GM18870 (cell line): ENCODE data around the gene POU2AF2.
"Not testable (repeated sequence)": the region's sequence is repeated elsewhere in the genome, so short reads cannot be mapped to it uniquely, and the experiment has no call there.

Experiments
- ATAC-seq: cut with Tn5 transposase; IDR thresholded peaks from one replicate; pipeline ENCODE4 v1.9.1; 2021; ENCODE audit warnings: moderate library complexity; ENCODE audit not compliant: unreplicated experiment

POU2AF2 gene

DNA sequence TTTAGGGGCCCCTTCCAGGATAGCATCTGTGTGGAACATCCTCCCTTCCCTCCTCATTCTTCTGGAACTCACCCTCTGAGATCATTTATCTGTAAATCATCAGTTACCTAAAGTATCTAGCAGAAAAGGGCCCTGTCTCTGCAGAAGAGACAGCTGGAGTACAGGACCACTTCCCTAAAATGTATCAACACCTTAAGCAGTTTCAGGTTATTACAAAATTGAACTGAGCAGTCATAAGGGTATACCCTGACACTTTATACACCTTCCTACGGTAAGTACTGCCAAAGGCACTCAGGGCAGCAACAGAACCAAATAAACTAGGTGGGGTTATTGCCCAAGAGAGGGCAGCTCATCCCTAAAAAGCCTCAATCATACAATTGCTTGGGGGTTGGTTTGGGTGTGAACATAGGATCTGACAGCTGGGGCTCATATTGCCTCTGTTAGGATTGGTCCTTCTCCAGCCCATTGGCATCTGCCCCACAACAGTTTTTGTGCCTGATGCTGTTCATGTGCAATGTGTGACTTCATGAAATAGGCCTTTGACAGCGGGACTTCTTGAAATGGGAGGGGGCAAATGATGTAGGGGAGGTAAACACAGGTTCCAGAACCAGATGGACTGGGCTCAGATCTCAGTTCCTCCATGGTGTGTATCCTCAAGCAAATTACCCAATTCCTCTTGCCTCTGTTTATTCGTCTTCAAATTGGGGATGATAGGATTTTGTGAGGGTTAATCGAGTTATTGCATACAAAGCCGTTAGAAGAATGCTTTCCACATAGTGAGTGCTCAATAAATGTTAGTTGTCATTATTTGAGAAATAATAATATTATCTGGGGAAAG lies 55.7 kb downstream of the POU2AF2 start:
- ATAC-seq: no peak

DNA sequence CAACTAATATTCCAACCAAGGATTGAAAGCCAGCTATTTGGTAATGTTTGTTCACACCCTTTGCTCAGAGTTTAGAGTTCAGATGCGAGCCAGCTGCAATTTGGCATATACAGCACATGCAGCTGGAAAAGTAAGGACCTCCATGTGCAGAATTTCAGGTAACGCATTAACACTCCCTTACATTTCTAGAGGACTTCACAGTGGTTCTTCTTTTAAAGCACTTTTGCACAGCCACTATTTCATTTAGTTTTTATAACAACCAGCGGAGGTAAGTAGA lies 56.3 kb downstream of the POU2AF2 start:
- no peak for ATAC-seq

DNA sequence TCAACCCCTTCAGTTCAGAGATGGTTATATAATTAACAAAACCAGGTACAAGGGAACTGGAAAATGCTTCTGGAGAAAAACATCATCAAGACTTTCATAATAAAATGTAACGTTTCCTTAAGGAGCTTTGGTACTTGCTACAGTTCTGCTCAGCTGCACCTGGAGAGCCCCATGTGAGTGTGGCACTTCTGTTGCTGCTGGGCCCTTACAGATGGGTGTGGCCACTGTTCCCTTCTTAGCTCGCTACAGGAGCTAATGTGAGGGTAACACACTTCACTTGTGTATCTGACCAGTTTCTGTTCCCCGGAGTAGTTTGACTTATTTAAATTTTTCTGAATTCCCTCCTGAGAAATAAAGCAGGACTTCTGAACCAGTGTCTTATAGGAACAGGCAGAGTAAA lies 56.8 kb downstream of the POU2AF2 start:
- ATAC-seq: no peak

DNA sequence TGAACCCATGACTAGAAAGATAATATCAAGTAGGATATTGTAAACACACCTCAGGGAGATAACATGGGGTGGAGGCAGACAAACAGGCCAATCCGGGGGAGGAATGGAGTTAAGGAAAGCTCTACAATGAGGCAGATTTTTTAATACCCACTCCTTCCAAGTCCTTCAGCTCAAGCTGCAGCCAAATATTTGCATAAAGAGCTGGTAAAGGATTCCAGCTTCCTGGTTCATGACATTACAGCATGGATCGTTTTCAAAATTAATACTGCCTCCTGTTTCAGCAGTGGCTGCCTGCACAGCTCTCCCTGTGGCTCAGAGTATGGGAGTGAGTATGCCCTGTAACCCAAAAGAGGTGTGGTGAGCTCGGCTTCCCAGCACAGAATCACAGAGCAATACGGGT lies 57.9 kb downstream of the POU2AF2 start:
- ATAC-seq: no peak

DNA sequence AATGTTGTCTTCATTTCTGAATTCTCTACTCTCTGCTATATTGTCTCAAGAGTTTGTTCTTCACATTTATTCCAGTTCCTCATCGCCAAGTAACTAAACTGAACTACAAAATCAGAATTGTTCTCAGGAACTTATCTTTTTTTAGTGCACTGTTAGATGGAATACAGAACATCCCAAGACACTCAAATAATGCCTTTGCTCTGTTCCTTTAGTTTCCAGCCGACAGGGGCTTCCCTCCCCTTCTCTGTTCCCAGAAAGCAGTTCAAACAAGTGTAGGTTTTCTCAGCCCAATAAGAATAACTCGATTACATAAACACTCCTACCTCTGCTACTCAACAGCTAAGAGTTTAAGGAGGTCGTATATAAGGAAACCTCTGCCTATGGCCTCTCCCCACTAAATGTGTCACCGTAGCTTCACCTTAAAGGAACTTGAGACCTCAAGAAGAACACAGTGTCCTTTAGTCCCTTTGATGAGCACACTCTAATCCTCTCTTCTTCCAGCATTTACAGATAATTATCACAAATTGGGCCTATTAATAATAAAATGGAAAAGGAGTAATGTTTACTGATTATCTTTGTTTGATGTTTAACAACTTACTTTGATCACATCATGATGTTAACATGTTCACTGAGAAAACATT lies 59.8 kb downstream of the POU2AF2 start:
- ATAC-seq: no peak

DNA sequence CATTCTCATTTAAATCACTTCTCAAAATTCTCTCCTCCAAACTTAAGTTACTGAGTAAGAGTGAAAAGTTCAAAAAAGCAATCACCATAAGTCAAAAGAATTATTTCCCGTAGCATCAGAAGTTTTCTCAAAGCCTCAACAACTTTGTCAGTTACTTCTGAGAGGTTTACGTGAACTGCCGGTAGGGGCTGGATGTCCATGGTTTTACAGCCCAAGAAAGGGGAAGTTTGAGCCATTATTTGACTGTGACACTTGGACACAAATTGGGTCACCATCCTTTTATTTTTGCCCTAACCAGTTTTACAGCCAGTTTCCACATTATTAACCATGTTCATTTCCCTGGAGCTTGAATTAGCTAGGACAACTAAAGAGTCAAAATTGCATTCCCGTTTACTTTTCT lies 60.4 kb downstream of the POU2AF2 start:
- no peak for ATAC-seq

DNA sequence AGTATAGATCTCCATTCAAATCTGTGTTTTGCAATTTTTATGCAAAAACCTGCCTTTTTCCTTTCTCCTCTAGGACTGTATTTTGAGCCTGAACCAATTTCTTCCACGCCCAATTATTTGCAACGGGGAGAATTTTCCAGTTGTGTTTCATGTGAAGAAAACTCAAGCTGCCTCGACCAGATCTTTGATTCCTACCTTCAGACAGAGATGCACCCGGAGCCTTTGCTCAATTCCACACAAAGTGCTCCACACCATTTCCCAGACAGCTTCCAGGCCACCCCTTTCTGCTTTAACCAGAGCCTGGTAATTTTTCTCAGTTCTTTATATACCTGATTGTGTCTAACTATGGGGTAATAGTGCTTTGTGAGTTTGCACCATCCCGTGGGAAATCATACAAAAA lies 60.8 kb downstream of the POU2AF2 start:
- no peak for ATAC-seq

DNA sequence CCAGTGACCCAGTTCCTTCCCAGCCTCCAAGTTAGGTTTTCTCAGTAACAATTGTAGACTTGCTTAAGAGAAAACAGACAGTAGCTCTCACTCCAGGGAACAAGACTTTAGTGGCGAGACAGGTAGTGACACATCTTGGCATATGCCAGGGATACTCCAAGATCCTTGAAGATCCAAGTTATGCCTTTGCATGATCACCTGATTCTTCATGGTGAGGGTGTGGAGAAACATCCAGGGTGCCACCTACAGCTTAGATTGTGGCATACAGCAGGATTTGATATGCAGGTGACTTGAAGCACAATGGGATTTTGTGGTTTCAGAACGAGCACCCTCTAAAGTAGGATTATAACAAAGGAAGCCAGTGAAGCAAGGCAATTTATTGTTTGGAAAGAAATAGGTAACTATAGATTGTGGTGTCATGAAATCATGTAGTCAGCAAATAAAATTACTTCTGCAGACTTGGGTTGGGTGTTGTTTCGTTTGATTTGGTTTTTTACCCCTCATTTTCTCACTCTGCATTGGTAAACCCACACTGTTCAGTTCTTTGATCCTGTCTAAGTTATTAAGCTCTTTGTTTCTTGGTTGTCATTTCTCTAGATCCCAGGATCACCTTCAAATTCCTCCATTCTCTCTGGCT lies 62.1 kb downstream of the POU2AF2 start:
- no peak for ATAC-seq

DNA sequence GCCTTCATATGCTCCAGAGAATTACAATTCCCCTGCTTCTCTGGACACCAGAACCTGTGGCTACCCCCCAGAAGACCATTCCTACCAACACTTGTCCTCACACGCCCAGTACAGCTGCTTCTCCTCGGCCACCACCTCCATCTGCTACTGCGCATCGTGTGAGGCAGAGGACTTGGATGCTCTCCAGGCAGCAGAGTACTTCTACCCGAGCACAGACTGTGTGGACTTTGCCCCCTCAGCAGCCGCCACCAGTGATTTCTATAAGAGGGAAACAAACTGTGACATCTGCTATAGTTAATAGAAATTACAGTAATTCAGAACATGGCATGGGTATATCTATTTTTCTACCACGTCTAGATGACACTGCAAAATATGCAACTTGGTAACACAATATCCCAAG lies 62.6 kb downstream of the POU2AF2 start:
- ATAC-seq: no peak

DNA sequence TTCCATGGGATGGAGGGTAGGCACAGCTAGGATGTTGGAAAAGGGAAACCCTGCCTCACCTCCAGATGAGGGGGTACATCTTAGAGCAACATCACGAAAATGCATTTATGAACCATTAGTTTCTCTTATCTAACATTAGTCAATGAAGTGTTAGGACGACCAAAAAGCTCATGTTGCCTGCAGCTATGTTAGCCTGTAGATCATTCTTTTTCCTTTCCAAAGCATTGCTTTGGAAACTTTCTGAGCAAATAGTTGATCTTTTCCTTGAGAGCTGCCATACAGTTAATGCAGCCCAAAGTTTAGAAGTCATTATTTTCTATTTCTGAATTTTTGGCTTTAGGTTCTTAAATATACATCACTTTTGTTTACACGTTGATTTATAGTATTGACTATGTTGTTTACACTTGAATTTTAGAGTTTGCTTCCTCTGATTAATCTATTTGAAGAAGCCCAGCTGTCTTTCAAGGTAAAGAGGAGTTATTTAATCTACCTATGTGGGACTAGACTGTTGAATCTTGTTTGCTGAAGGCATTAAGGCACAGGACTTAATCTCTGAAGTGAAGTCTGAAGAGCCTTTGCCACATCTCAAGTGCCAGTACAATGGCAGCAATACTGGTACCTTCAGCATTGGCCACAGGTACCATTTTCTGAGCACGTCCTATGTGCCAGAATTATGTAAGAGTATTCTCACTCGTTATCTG lies 63.8 kb downstream of the POU2AF2 start:
- no peak for ATAC-seq

DNA sequence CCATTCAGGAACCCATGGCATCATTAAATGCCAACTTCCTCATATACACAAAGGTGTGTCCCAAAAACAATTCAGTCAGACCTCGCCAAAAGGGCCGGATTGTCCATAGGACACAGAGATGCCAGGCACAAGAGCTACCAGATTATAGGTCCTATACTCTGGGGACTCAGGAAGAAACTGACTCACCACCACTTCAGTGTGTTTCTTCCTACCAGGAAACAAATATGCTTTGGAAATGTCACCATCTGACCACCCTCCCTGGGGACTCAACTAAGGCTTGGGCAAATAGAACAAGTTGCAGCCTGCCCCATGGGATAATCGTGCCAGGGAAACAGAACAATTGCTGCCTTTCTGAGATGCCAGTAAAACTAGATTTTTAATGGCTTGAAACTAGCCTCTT lies 64.6 kb downstream of the POU2AF2 start:
- ATAC-seq: no peak

DNA sequence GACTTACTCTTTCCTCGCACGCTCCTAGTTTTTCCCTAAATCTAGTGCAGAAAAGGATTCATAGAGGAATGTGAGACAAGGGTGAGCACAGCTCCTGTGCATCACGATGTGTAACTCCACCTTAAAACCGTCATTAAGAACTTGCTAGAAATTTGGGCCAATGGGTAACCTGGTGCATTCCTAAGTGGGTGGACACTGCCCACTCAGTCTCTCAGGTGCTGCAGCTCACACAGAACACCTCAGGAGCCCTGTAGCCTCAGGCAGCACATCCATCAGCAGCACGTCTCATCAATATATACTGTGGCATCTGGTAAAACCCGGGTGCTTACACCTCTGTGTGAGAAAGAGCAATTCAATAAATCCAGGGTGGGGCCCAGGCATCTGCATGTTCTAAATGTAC lies 65.2 kb downstream of the POU2AF2 start:
- no peak for ATAC-seq

DNA sequence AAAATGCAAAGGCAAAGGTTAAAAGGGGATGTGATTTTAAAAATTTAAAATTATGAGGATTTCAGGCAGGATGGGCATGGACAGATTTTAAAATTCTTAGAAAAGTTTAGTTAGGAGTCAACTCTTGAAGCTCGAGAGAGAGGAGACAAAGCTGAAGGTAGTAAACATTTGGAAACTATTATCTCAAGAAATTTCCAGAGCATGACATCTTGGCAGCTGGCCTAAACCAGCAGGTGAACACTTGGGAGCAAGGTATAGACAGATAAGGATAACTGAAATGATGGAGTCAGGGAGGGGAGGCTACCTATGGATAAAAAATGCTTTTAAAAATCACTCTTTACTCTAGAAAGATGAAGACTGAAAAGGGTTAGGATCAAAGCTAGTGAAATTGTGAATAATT lies 66.6 kb downstream of the POU2AF2 start:
- no peak for ATAC-seq

DNA sequence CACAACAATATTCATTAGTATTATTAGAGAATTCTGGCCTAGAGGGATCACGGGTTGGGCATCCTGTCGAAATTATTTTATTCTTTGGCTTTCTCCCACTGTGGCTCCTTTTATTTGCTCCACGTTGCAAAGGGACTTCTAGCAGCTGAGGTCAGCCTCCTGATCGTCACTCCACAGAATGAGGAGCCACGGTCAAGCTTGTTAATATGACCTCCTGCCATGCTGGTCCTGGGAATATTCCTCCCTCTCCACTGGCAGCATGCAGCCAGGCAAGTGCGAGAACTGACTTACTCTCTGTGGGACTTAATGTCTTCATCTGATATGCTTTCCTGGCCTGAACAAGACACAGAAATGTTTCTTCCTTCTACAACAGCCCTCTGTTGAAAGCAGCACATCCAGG lies 73.8 kb downstream of the POU2AF2 start:
- ATAC-seq: no peak

DNA sequence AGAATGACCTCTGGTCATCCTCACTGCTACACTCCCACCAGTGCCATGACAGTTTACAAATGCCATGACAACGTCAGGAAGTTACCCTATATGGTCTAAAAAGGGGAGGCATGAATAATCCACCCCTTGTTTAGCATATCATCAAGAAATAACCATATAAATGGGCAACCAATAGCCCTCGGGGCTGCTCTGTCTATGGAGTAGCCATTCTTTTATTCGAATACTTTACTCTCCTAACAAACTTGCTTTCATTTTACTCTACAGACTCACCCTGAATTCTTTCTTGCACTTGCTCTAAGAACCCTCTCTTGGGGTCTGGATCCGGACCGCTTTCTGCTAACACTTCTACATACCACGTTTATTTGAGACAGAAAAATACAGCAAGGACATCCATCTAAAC lies 74.7 kb downstream of the POU2AF2 start:
- ATAC-seq: not testable (repeated sequence)

DNA sequence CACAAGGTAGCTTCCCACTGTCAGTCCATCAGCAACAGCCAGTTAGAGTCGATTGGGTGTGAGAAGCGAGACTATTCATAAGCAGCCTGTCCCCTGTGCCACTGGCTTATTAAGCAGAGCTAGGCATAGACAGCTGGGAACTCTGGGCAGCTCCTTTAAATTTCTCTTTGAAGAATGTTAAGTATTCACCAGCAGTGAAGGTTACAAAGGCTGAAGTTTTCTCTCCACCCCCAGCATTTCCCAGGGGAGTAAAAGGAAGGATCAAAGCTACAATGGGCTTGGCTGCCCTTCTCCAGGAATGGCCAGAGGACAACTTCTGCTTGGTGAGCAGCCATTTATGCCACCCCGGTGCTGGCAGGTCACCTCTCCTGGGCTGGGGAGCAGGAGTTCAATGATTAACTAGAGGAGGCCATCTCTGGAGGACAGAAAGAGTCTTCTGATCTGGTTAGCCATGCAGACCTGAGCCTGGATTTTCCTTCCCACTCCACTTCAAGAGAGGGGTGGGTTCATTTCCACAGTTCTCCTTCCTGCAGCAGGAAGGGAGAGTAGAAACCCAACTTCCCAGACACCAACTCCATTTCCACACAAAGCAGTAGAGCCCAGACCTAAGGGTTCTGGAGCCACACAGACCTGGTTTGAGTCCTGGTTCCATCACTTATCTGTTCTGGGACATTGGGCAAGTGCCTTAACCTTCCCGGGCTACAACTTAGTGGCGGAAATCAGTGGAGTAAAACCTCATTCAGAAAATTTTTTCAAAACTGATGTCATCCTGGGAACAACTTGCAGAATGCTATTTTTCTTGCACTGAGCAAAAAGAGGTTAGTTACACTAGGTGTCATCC lies 75.4 kb downstream of the POU2AF2 start:
- ATAC-seq: no peak

DNA sequence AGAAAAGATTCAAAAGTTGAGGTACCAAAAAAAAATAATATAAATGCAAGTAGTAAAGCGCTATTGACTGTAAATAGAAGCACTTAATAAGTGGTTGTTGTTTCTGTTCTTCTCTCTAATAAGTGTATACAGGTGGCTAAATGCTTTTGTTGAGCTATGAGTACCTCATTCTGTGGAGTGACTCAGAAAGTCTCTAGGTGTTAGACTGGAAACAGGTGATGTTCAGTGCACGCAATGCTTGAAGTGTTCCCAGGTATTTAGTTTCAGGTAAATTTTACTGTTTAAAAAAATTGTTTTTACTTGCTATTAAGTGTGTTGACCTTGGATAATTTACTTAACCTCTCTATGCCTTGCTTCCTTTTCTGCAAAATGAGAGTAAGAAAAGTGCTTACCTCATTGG lies 77.0 kb downstream of the POU2AF2 start:
- no peak for ATAC-seq

DNA sequence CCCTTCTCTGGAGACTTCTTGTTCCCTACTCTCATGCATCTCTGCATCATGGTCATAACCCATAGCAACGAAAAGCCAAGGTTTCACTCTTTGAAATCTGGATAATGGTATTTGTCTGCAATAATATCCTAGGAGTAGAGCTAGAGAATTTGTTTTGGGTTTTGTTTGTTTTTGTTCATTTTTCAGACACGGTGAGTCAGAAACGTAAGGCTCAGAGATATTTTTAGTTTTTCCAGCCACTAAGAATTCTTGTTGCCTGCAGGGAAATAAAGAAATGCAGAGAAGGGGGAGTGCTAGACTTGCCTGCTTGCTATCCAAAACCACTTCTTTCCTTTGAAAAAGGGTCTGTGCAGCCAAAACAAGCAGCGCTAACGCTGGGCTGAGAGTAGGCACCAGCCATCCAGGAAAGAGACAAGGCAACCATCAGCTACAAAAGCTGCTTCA lies 78.8 kb downstream of the POU2AF2 start:
- no peak for ATAC-seq

DNA sequence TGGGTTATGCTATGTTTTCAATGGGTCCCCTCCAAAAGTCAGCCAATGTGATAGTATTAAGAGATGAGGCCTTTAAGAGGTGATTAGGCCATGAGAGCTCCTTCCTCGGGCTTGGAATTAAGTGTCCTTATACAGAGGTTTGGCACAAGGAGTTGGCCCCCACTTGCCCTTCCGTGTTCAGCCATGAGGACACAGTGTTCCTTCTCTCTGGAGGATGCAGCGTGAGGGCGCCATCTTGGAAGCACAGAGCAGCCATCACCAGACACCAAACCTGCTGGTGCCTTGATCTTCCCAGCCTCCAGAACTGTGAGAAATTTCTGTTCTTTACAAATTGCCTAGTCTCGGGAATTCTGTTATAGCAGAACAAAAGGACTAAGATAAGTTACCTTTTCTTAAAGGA lies 79.7 kb downstream of the POU2AF2 start:
- no peak for ATAC-seq

DNA sequence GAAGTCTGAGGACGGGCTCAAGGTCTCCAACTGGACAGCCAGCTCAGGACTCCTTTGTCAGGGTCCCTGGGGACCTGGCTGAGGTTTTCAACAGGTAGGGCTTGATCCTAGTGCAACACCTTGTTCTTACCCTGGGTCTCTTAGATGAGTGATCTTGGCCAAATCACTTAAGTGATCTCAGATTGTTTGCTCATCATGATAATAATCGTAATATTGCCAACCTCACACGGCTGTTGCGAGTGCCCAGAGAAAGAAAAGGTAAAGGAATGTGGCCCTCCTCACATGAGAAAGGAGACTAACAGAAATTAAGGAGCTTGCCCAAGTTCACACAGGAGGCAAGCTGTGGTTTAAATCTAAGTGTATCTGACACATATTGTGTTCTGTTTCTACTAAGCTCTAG lies 81.3 kb downstream of the POU2AF2 start:
- ATAC-seq: no peak
